HFF-Myc (cell line): ENCODE measurements around the gene CEP131.
A peak's percentile ranks its signal among the peaks of the same experiment; 100 is the strongest.

Experiments
- DNase-seq: peaks from one replicate; pipeline ENCODE4 v3.0.0-alpha.2; 2011; ENCODE audit warnings: low read depth; ENCODE audit errors: extremely low read depth
- H3K4me3 ChIP-seq: replicated peaks from 2 replicates; pipeline ENCODE4 v1.5.1; 2011; ENCODE audit warnings: low read depth, mild to moderate bottlenecking, control low read depth, low read length
- TF ChIP-seq, protein P1 (sequence below): IDR thresholded peaks from 2 replicates; pipeline ENCODE4 v1.5.1; 2012; ENCODE audit warnings: mild to moderate bottlenecking, low read depth, low read length, control low read depth; ENCODE audit errors: missing control alignments

The CEP131 gene

DNA sequence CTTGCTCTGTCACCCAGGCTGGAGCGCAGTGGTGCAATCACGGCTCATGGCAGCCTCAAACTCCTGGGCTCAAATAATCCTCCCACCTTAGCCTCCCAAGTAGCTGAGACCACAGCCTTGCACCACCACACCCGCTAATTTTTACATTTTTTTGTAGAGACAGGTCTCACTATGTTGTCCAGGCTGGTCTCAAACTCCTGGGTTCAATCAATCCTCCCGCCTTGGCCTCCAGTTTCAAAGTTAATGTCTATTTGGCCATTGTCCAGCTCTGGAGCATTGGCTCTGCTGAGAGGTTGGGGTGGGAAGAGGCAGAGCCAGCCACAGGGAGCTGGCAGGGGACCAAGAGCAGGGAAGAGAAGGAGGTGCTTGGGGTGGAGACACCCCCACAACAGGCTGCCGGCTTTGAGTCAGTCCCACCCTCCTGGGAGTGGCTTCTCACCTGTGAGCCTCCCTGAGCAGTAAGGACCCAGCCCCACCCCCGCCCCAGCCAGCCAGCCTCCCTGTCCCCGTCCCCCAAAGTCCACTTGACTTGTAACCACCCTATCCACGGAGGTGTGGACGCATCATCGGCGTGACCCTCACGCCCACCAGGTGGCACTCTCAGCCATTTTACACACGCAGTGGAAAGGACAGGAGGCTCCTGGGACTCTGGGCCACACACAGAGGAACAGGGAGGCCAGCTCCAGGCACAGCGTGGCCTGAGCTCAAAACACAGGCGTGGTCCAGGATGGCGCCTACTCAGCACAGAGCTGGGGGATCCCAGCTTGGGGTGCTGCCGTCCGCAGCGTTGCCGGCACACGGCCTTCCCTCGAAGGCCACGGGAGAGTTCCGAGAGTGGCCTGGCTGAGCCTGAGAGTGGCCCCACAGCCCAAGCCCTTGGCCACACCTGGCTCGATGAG is 80.2 kb downstream of the CEP131 start:
- no peak overlapping the region for H3K4me3 ChIP-seq
- TF ChIP-seq, protein P1, sequence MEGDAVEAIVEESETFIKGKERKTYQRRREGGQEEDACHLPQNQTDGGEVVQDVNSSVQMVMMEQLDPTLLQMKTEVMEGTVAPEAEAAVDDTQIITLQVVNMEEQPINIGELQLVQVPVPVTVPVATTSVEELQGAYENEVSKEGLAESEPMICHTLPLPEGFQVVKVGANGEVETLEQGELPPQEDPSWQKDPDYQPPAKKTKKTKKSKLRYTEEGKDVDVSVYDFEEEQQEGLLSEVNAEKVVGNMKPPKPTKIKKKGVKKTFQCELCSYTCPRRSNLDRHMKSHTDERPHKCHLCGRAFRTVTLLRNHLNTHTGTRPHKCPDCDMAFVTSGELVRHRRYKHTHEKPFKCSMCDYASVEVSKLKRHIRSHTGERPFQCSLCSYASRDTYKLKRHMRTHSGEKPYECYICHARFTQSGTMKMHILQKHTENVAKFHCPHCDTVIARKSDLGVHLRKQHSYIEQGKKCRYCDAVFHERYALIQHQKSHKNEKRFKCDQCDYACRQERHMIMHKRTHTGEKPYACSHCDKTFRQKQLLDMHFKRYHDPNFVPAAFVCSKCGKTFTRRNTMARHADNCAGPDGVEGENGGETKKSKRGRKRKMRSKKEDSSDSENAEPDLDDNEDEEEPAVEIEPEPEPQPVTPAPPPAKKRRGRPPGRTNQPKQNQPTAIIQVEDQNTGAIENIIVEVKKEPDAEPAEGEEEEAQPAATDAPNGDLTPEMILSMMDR: peak; percentile 62
- DNase-seq: peak; percentile 37

DNA sequence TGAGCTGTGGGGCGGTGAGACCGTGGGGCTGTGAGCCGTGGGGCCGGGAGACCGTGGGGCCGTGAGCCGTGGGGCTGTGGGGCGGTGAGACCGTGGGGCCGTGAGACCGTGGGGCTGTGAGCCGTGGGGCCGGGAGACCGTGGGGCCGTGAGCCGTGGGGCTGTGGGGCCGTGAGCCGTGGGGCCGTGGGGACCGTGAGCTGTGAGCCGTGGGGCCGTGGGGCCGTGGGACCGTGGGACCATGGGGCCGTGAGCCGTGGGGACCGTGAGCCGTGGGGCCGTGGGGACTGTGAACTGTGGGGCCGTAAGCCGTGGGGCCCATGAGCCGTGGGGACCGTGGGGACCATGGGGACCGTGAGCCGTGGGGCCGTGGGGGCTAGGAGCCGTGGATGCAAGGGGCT is 82.1 kb downstream of the CEP131 start:
- no peak for DNase-seq
- TF ChIP-seq, protein P1: no peak
- no peak overlapping the region for H3K4me3 ChIP-seq

DNA sequence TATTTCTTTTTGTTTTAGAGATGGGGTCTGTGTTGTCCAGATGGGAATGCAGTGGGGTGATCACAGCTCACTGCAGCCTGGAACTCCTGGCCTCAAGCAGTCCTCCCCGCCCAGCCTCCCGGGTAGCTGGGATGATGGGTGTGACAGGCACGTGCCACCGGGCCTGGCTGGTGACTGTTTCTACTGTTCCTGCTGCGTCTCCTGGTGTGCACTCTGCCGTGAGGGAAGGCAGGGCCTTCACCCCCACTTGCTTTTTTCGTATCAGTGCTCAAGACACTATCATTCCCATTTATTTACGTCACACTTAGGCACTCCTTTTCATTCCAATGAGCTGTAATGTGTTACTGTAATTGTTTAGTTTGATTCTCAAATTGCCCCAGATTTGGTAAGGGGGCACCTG is 82.7 kb downstream of the CEP131 start:
- no peak overlapping the region for H3K4me3 ChIP-seq
- no peak for DNase-seq
- TF ChIP-seq, protein P1: no peak
